T47D (cell line): ENCODE measurements around the gene PP2D1.
"Not testable (repeated sequence)": the region's sequence is repeated elsewhere in the genome, so short reads cannot be mapped to it uniquely, and the experiment has no call there.

Source experiments
- DNase-seq, 2 experiments: peaks; one replicate each; pipeline versions ENCODE4 v3.0.0 to v3.0.0-alpha.2; 2011 to 2012; ENCODE audit warnings: low read depth in 1 of 2, low spot score in 1 of 2
- JUND ChIP-seq: IDR thresholded peaks from 2 replicates; pipeline ENCODE4 v1.6.1; 2012; ENCODE audit warnings: low read depth
- in situ Hi-C: cut with HindIII; loops from 2 replicates; pipeline ENCODE4 v1.10.0; 2016; ENCODE audit warnings: low sequenced_read_pairs, low pct_unique_long_range_greater_than_20kb

PP2D1 gene

DNA sequence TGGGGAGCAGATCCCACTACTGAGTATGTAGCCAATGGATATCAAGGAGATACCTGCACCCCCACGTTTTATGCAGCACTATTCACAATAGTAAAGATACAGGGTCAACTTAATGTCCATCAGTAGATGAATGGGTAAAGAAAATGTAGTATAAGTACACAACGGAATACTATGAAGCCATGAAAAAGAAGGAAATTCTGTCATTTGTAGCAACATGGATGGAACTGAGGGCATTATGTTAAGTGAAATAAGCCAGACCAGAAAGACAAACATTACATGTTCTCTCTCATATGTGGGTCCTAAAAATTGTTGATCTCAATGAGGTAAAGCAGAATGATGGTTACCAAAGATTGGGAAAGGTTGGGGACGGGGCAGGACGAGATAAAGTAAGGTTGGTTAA is 14.6 kb downstream of the PP2D1 start:
- TF ChIP-seq JUND, result no peak
- DNase-seq, result no peak
- in situ Hi-C loops, result no loop called here

DNA sequence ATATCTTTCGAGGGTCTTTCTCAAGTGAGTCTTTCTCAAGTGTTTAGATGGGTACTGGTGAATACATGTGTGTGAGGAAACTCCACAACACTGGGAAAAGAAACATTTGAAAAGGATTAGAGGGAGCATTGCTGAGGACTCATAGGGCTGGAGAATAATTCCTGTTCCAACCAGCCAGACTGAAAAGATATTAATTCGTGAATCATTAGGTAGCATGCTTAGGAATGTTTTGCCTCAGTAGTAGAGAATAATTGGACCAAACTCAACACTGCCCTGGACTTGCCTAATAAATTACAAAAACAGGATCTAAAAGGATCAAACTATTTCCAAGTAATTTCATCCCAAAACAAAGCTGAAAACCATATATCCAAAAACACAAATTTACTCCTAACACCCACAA is 17.3 kb downstream of the PP2D1 start:
- in situ Hi-C loops, result no loop called here
- TF ChIP-seq JUND, result no peak
- no peak for DNase-seq

DNA sequence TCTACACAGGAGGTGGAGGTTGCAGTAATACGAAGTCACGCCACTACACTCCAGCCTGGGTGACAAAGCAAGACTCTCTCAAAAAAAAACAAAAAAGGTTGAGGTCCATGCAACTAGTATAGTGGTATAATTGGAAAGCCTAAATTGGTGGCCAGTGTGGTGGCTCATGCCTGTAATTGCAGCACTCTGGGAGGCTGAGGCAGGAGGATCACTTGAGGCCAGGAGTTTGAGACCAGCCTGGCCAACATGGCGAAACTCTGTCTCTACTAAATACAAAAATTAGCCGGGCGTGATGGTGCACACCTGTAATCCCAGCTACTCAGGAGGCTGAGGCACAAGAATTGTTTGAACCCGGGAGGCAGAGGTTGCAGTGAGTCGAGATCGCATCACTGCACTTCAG is 23.2 kb downstream of the PP2D1 start:
- DNase-seq, in situ Hi-C loops: not testable (repeated sequence)

DNA sequence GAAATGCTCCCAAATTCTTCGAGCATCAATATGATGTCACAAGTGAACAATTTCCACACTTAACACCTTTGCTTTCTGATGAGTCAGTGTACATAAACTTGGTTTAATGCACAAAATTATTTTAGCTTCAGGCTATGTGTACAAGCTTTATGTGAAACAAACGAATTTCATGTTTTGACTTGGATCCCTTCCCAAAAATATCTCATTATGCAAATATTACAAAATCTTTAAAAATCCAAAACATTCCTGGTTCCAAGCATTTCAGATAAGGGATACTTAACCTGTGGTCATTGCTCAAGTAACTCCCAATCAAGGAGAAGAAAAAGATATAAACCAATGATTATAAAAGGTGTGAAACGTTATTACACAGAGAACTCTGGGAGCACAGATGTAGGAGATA is 40.0 kb downstream of the PP2D1 start:
- in situ Hi-C loops, result no loop called here
- DNase-seq, result peak in 1 of 2 experiments; percentile 49
- no peak; the same call in 1 of the 2 replicates for TF ChIP-seq JUND

DNA sequence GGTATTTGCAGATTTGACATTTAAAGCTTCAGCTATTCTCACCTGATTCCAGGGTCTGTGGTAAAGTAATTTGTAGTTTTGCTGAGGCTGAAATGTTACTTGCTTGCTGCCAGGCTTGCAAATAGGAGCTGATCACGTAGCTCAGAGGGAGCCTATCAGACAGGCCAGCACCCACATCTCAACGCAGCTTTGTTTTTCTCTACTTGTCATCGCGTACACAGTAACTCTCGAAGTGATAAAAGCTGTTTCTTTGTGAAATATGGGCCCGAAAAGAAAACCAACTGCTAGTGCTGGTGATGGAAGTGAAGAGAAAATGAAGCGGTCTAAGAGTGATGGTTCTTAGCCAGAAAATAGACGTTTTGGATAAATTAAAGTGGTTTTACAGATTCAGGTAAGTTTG is 41.7 kb downstream of the PP2D1 start:
- no peak for DNase-seq
- TF ChIP-seq JUND, result no peak
- in situ Hi-C loops, result no loop called here

DNA sequence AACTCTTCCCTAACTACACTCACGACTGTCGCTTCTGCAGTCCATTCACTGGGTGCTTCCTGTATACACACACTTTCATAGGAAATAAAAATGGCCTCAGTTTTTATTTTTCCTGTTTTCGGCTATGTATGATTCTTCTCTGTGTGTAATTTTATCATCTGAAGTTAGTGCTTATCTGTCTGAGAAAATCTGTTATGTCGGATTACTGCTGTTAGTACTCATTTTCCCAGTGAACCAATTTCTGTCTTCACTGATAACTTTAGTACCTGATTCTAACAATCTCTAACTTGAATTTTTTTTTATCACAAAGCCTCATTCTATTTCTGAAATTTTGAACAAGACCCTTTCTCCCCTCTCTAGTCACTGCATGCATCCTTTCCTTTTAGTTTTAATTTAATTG is 44.3 kb downstream of the PP2D1 start:
- no peak for DNase-seq
- in situ Hi-C loops, result no loop called here
- TF ChIP-seq JUND, result no peak

DNA sequence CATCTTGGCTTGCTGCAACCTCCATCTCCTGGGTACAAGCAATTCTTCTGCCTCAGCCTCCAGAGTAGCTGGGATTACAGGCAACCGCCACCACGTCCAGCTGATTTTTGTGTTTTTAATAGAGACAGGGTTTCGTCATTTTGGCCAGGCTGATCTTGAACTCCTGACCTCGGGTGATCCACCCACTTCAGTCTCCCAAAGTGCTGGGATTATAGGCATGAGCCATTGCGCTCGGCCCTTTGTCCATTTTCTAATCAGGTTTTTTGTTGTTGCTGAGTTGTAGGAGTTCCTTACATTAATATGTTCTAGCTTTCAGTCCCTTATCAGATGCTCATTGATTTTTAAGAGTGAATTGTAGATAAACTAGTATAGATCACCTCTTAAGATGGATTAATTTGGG is 44.9 kb downstream of the PP2D1 start:
- TF ChIP-seq JUND, result no peak
- in situ Hi-C loops, result no loop called here

DNA sequence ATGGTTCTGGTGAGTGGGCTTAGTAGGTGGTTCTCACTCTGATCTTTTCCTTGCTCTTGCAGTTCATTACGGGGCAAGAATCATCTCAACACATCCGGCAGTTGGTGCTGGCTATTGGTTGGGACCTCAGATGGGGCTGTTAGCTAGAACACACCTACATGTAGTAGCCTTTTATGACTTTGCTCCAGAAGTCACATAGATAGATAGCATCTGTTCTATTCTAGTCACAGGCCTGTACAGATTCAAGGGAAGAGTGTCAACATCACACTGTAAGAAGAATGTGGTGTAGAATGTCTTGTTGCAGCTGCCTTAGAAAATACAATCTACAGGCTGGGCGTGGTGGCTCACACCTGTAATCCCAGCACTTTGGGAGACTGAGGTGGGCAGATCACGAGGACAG is 50.1 kb downstream of the PP2D1 start:
- TF ChIP-seq JUND, result no peak
- in situ Hi-C loops, result no loop called here
- DNase-seq, result no peak

More for the DNA sequence above, 44.9 kb downstream of the PP2D1 start:
- no peak for DNase-seq

DNA sequence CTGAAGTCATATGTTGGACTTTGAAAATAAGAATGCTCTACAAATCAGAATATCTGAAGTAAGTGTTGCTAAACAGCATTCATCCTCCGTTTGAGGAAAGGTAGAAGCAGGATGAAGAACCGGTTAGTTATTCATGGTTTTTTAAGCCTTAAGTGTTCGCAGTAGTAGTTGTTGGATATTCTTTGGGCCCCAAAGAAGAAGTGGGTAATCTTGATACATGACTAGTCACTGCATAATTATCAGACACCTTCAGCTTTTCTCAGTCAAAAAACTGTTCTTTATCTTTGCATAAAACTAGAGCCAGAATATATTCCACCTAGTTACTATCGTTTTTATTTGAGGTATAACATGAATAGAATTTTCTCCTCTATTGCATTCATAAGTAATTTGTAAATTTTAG is 51.4 kb downstream of the PP2D1 start:
- in situ Hi-C loops, result no loop called here
- no peak for DNase-seq
- TF ChIP-seq JUND, result no peak

DNA sequence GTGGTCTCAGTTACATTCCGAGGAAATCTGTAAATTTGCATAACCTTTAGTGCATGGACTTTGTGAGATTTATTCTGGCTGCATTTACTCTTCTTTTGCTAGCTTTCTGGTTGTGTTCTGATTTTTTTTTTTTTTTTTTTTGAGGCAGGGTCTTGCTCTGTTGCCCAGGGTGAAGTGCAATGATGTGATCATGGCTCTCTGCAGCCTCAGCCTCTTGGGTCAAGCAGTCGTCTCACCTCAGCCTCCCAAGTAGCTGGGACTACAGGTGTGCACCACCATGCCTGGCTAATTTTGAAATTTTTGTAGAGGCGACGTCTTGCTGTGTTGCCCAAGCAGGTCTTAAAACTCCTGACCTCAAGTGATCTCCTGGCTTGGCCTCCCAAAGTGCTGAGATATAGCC is 52.6 kb downstream of the PP2D1 start:
- in situ Hi-C loops, result no loop called here
- no peak for TF ChIP-seq JUND
- DNase-seq, result no peak

DNA sequence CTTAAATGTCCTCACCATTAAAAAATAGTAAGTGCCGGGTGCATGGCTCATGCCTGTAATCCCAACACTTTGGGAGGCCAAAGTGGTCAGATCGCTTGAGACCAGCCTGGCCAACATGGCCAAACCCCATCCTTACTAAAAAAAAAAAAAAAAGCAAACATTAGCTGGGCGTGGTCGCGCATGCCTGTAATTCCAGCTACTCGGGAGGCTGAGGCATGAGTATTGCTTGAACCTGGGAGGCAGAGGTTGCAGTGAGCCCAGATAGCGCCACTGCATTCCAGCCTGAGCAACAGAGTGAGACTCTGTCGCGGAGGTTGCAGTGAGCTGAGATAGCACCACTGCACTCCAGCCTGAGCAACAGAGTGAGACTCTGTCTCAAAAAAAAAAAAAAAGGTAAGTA is 54.7 kb downstream of the PP2D1 start:
- in situ Hi-C loops, DNase-seq: not testable (repeated sequence)

DNA sequence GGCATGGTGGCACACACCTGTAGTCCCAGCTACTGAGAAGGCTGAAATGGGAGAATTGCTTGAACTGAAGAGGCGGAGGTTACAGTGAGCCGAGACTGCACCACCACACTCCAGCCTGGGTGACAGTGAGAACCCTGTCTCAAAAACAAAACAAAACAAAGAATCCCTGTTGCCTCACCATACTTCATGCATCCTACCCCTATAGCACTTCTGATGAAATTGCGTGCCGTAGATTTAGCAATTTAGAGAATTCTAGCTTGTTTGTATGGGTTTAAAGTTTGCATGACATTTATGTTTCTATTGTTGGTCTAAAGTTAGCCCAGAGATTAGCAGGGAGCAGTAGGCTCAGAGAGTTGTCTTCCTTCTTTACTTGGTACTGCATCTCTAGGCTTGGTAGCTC is 57.4 kb downstream of the PP2D1 start:
- in situ Hi-C loops, result no loop called here
- no peak for TF ChIP-seq JUND
- no peak for DNase-seq

DNA sequence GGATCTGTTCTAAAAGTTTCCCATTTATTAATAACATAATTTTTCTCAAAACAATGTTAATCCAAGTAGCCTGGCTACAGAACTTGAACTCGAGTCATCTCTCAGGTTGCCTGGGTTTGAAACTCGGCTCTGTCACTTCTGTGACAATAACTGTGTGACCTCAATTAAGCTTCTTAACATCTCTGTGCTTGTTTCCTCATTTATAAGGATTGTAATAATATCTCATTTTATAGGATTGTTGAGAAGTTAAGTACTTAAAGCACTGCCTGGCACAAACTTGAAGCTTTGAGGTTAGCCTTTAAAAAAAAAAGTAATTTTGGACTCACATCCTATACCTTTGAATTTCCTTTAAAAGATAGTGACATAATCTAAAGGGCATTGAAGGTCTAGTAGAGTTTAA is 61.7 kb downstream of the PP2D1 start:
- TF ChIP-seq JUND, result no peak
- in situ Hi-C loops, result no loop called here
- DNase-seq, result no peak

DNA sequence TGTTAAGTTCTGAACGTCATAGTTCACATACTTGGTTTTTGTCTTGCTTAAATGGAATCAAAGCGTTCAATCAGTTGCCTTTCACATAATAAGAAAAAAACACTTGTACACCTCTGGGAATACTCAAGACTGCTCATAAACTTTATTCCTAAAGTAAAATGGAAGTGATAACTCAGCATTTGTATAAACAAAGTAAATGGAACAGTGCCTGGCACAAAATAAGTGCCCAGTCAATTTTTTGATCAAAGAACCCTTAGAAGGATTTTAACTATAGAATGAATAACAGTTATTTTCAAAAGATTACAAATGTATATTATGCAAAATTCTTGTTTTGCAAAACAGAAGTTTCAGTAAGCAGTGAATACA is 63.9 kb downstream of the PP2D1 start:
- no peak for TF ChIP-seq JUND
- no peak for DNase-seq
- in situ Hi-C loops, result no loop called here
